H1 (cell line): Measurements from ENCODE around the gene C16orf54. TPM values are rescaled to one million over a fixed set of nuclear protein-coding genes. Genes with fewer than 3 reads are reported as not detected.
"Not testable (repeated sequence)": the region's sequence is repeated elsewhere in the genome, so short reads cannot be mapped to it uniquely, and the experiment has no call there.

Experiments used
- CTCF ChIA-PET: fragments of 300-600 bp; sonication (Branson Sonifier 250); formaldehyde crosslinking; loops from one replicate; lab custom pipeline; 2021; ENCODE audit not compliant: partially characterized antibody; lab: Charles Lee
- POLR2A ChIA-PET: fragments of 300-600 bp; sonication (Branson Sonifier 250); formaldehyde crosslinking; loops from one replicate; lab custom pipeline; 2021; ENCODE audit warnings: inconsistent platforms; ENCODE audit not compliant: partially characterized antibody; lab: Charles Lee
- DNase-seq, 2 experiments: peaks; one replicate each; pipeline versions ENCODE4 v3.0.0 to v3.0.0-alpha.2; 2010 to 2022; ENCODE audit warnings: low spot score in 2 of 2, low read depth in 1 of 2, mixed read lengths in 1 of 2
- FAIRE-seq: peaks from 2 replicates; lab custom pipeline; 2011; peaks lifted over from hg19 to GRCh38; lab: Jason Lieb, UNC
- H2AFZ ChIP-seq: 2 replicates; pipeline ENCODE4 v1.8.1; 2012; ENCODE audit warnings: low read length, inconsistent platforms
- H2AK5ac ChIP-seq: 2 replicates; pipeline ENCODE4 v1.6.1; 2013; ENCODE audit warnings: low read depth, low read length
- H2BK120ac ChIP-seq: replicated peaks from 2 replicates; pipeline ENCODE3; 2013; ENCODE audit warnings: low read depth, low read length, inconsistent platforms
- H2BK12ac ChIP-seq: 2 replicates; pipeline ENCODE4 v1.6.1; 2013; ENCODE audit warnings: low read depth, low read length
- H2BK15ac ChIP-seq: 2 replicates; pipeline ENCODE4 v1.6.1; 2013; ENCODE audit warnings: low read length
- H2BK20ac ChIP-seq: 2 replicates; pipeline ENCODE4 v1.6.1; 2013; ENCODE audit warnings: low read length
- H2BK5ac ChIP-seq: 2 replicates; pipeline ENCODE4 v1.6.1; 2013; ENCODE audit warnings: low read depth, low read length
- H3K14ac ChIP-seq: 2 replicates; pipeline ENCODE4 v1.6.1; 2013; ENCODE audit warnings: inconsistent platforms; ENCODE audit not compliant: insufficient read length
- H3K18ac ChIP-seq: 2 replicates; pipeline ENCODE4 v1.6.1; 2013; ENCODE audit warnings: low read length; ENCODE audit errors: extremely low read depth
- H3K23ac ChIP-seq: 2 replicates; pipeline ENCODE4 v1.6.1; 2013; ENCODE audit warnings: inconsistent platforms; ENCODE audit not compliant: insufficient read length
- H3K23me2 ChIP-seq: 2 replicates; pipeline ENCODE4 v1.6.1; 2013; ENCODE audit warnings: low read depth, low read length
- H3K27ac ChIP-seq: 2 replicates; pipeline ENCODE4 v1.6.1; 2011; ENCODE audit warnings: low read depth, low read length, inconsistent platforms
- H3K27me3 ChIP-seq, 4 experiments: replicated peaks in 1 of 4; 1 replicate in 1 of 4; 2 replicates in 3 of 4; pipeline versions ENCODE4 v1.6.1 to v1.8.1; 2011 to 2013; ENCODE audit warnings: low read length in 3 of 4, mild to moderate bottlenecking in 3 of 4, inconsistent platforms in 2 of 4, mixed read lengths in 2 of 4, moderate library complexity in 1 of 4; ENCODE audit not compliant: control insufficient read depth in 3 of 4, insufficient read depth in 3 of 4; ENCODE audit errors: extremely low read depth in 1 of 4
- H3K36me3 ChIP-seq, 4 experiments: 2 replicates each; pipeline versions ENCODE4 v1.6.1 to v1.8.1; 2011 to 2013; ENCODE audit warnings: mild to moderate bottlenecking in 4 of 4, low read length in 3 of 4, moderate library complexity in 2 of 4, control low read depth in 1 of 4, inconsistent platforms in 1 of 4; ENCODE audit not compliant: insufficient read depth in 4 of 4, control insufficient read depth in 2 of 4
- H3K4ac ChIP-seq: replicated peaks from 2 replicates; pipeline ENCODE3; 2013; ENCODE audit warnings: low read length, low read depth, mixed read lengths, inconsistent platforms; ENCODE audit not compliant: insufficient read length
- H3K4me1 ChIP-seq, 4 experiments: replicated peaks in 1 of 4; 1 replicate in 1 of 4; 2 replicates in 3 of 4; pipeline versions ENCODE4 v1.6.1 to v1.8.1; 2011 to 2013; ENCODE audit warnings: low read length in 3 of 4, inconsistent platforms in 2 of 4, mixed read lengths in 1 of 4; ENCODE audit not compliant: insufficient read depth in 4 of 4, control insufficient read depth in 3 of 4
- H3K4me2 ChIP-seq, 2 experiments: 2 replicates each; pipeline versions ENCODE4 v1.6.1 to v1.8.1; 2011 to 2013; ENCODE audit warnings: low read depth in 2 of 2, low read length in 2 of 2, control low read depth in 1 of 2, inconsistent platforms in 1 of 2, mild to moderate bottlenecking in 1 of 2; ENCODE audit not compliant: insufficient read depth in 1 of 2
- H3K4me3 ChIP-seq, 4 experiments: fragments of 200-600, 300-600 bp in 1 of 4; sonication (generic), shearing (Covaris generic), sonication (Bioruptor Twin) in 1 of 4; 2 replicates each; pipeline versions ENCODE4 v1.5.1 to v1.8.1; 2011 to 2016; ENCODE audit warnings: low read length in 4 of 4, low read depth in 3 of 4, control low read depth in 2 of 4, inconsistent platforms in 2 of 4, mild to moderate bottlenecking in 2 of 4, mixed read lengths in 1 of 4, moderate library complexity in 1 of 4; ENCODE audit not compliant: insufficient read depth in 2 of 4; ENCODE audit errors: extremely low read depth in 1 of 4
- H3K56ac ChIP-seq: replicated peaks from 2 replicates; pipeline ENCODE3; 2013; ENCODE audit warnings: low read depth, mild to moderate bottlenecking, mixed read lengths, low read length, inconsistent platforms; ENCODE audit not compliant: insufficient read length
- H3K79me1 ChIP-seq: 2 replicates; pipeline ENCODE4 v1.6.1; 2013; ENCODE audit warnings: low read depth, low read length, control low read depth
- H3K79me2 ChIP-seq, 2 experiments: 2 replicates each; pipeline versions ENCODE4 v1.6.1 to v1.8.1; 2012 to 2013; ENCODE audit warnings: low read length in 2 of 2, mild to moderate bottlenecking in 2 of 2, inconsistent platforms in 1 of 2; ENCODE audit not compliant: insufficient read depth in 2 of 2, control insufficient read depth in 1 of 2
- H3K9ac ChIP-seq, 4 experiments: replicated peaks in 1 of 4; 1 replicate in 1 of 4; 2 replicates in 3 of 4; pipeline versions ENCODE4 v1.6.1 to v1.8.1; 2011 to 2013; ENCODE audit warnings: low read depth in 3 of 4, low read length in 3 of 4, control low read depth in 2 of 4, mild to moderate bottlenecking in 2 of 4, moderate library complexity in 2 of 4, inconsistent platforms in 1 of 4; ENCODE audit errors: extremely low read depth in 1 of 4
- H3K9me3 ChIP-seq, 2 experiments: 2 replicates each; pipeline versions ENCODE4 v1.6.1 to v1.8.1; 2012 to 2013; ENCODE audit warnings: mild to moderate bottlenecking in 2 of 2, moderate library complexity in 2 of 2, control low read depth in 1 of 2, inconsistent platforms in 1 of 2, low read depth in 1 of 2, low read length in 1 of 2, mixed read lengths in 1 of 2; ENCODE audit not compliant: insufficient read depth in 2 of 2
- H4K20me1 ChIP-seq, 2 experiments: replicated peaks in 1 of 2; 2 replicates each; pipeline versions ENCODE3 to v1.8.1; 2011 to 2013; ENCODE audit warnings: inconsistent platforms in 2 of 2, low read length in 2 of 2, mild to moderate bottlenecking in 1 of 2; ENCODE audit not compliant: insufficient read depth in 2 of 2, control insufficient read depth in 1 of 2
- H4K5ac ChIP-seq: 2 replicates; pipeline ENCODE4 v1.6.1; 2013; ENCODE audit warnings: low read length, low read depth, mixed read lengths, inconsistent platforms; ENCODE audit not compliant: insufficient read length
- H4K8ac ChIP-seq: 2 replicates; pipeline ENCODE4 v1.8.0; 2013; ENCODE audit warnings: mild to moderate bottlenecking, moderate library complexity, low read length, inconsistent platforms; ENCODE audit not compliant: insufficient read depth; ENCODE audit errors: extremely low read depth
- H4K91ac ChIP-seq: replicated peaks from 2 replicates; pipeline ENCODE3; 2013; ENCODE audit warnings: low read length, mixed read lengths, inconsistent platforms; ENCODE audit not compliant: insufficient read length
- WGBS, 2 experiments: shearing (Covaris generic) in 1 of 2; methylation state at CpG; one replicate each; pipeline versions ENCODE4 v1.1.6 to v1.1.7; 2013 to 2015; ENCODE audit warnings: low lambda C conversion rate in 2 of 2, mixed read lengths in 2 of 2, inconsistent platforms in 1 of 2, low coverage in 1 of 2, missing lambda C conversion rate in 1 of 2; ENCODE audit not compliant: insufficient replicate concordance in 2 of 2, insufficient coverage in 1 of 2, insufficient read length in 1 of 2; ENCODE audit errors: extremely low coverage in 1 of 2, missing lambda C conversion rate in 1 of 2; 5-methylcytosine and 5-hydroxymethylcytosine counted together
- polyA plus RNA-seq, 7 experiments: library from polyadenylated mRNA; depleted of rRNA in 3 of 7; stranded (reverse) in 5 of 7; unstranded in 2 of 7; fragments of >200 nt in 5 of 7; fragments of 200-250 nt in 2 of 7; gene quantifications; 1 replicate in 5 of 7; 2 replicates in 1 of 7; 4 replicates in 1 of 7; pipeline versions ENCODE4 v1.2.1 to v1.2.3, GENCODE V29; 2011 to 2013; ENCODE audit warnings: missing spikeins in 2 of 7, mixed read lengths in 2 of 7
- total RNA-seq: library from RNA; stranded (reverse); fragmentation: NEBNext Ultra II Directional; extraction: Animal tissue kit (Norgen Biotek cat#: 25700); gene quantifications from 2 replicates; pipeline ENCODE4 v1.2.1, GENCODE V29; 2021

C16orf54 gene
- total and polyA plus RNA-seq, 2 of the 8 experiments (the other 6 are each of a cell fraction or from before 2014, with no cell fraction given), result not detected

DNA sequence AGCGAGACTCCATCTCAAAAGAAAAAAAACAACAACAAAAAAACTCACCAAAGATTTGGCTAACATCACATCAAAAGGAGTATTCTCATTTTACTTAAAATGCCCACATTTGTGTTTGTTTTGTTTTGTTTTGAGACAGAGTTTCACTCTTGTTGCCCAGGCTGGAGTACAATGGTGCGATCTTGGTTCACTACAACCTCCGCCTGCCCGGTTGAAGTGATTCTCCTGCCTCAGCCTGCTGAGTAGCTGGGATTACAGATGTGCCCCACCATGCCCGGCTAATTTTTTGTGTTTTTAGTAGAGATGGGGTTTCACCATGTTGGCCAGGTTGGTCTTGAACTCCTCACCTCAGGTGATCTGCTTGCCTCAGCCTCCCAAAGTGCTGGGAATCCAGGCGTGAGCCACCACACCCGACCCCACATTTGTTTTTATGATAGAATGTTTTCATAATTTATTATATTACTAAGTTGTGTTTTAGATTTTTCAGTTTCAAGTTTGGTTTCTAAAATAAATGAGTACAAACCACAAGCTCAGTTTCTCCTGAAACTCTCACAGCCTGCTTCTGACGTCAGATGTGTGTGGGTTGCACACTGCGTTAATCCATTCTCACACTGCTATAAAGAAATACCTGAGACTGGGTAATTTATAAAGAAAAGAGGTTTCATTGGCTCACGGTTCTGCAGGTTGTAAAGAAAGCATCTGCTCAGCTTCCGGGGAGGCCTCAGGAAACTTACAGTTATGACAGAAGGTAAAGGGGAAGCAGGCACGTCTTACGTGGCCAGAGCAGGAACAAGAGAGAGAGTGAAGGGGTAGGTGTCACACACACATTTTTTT is 13.8 kb downstream of the C16orf54 start:
- ChIA-PET CTCF (interaction anchor here (0.6 to 7.4 kb wide), 6 partner anchors 12 to 62 kb away, joined by 3 to 81 read pairs (median 6); no protein-coding TSS in a partner anchor), POLR2A (interaction anchor here (1.0 to 26.3 kb wide), 6 partner anchors 7 to 59 kb away, joined by 5 to 490 read pairs (median 14); partner anchors contain the start of gene KIF22)
- not testable (repeated sequence) for DNase-seq, H2BK20ac ChIP-seq, H4K5ac ChIP-seq, H3K14ac ChIP-seq, H2BK15ac ChIP-seq, H2BK5ac ChIP-seq, H3K4me2 ChIP-seq, H2BK120ac ChIP-seq, H2BK12ac ChIP-seq, H3K79me1 ChIP-seq, H3K23me2 ChIP-seq, H3K9me3 ChIP-seq, H2AK5ac ChIP-seq, H3K4me3 ChIP-seq, H2AFZ ChIP-seq, H4K20me1 ChIP-seq, H3K56ac ChIP-seq, H3K4ac ChIP-seq, FAIRE-seq, H3K27ac ChIP-seq, H3K27me3 ChIP-seq, H3K23ac ChIP-seq, H3K18ac ChIP-seq, H3K9ac ChIP-seq, H4K91ac ChIP-seq, H3K79me2 ChIP-seq, H3K4me1 ChIP-seq, H4K8ac ChIP-seq
- 97% methylated on average over 13 of the region's 13 CpGs; no CpG with 5 or more reads in 1 of the 2 experiments for WGBS, 2 experiments
- peaks cover 22 to 81% (median 35%) of the 10 kb centered on the region in 4 experiments for H3K36me3 ChIP-seq
